Stomach (tissue), 9 donors: ENCODE measurements around the gene TCP11. TPM values are rescaled to one million over a fixed set of nuclear protein-coding genes. Genes with fewer than 3 reads are reported as not detected.
A peak's percentile ranks its signal among the peaks of the same experiment; 100 is the strongest.
"Not testable (repeated sequence)": the region's sequence is repeated elsewhere in the genome, so short reads cannot be mapped to it uniquely, and the experiment has no call there.

Experiments
- DNase-seq, 2 donors: peaks; one replicate each; pipeline versions ENCODE4 v3.0.0 to v3.0.0-alpha.2; 2013 to 2019
- H3K27ac ChIP-seq, 5 donors: fragments of 200-600 bp in 4 of 5; sonication (generic) in 4 of 5; one replicate each; pipeline ENCODE4 v1.5.1; 2013 to 2019; ENCODE audit warnings: mild to moderate bottlenecking in 1 of 5, moderate library complexity in 1 of 5
- H3K27me3 ChIP-seq, 3 donors: fragments of 200-600 bp; sonication (generic); one replicate each; pipeline ENCODE4 v1.5.1; 2017 to 2019; ENCODE audit warnings: mixed run types in 1 of 3
- H3K36me3 ChIP-seq, 4 donors: fragments of 200-600 bp; sonication (generic); 1 replicate in 3 of 4; 2 replicates in 1 of 4; pipeline ENCODE4 v1.5.1; 2016 to 2019
- H3K4me1 ChIP-seq, 4 donors: fragments of 200-600 bp; sonication (generic); one replicate each; pipeline ENCODE4 v1.5.1; 2016 to 2019
- H3K4me3 ChIP-seq, 4 donors: fragments of 200-600 bp; sonication (generic) in 3 of 4; one replicate each; pipeline ENCODE4 v1.5.1; 2016 to 2019; ENCODE audit warnings: mild to moderate bottlenecking in 1 of 4
- H3K9me3 ChIP-seq, 4 donors: fragments of 200-600 bp; sonication (generic); one replicate each; pipeline ENCODE4 v1.5.1; 2016 to 2019
- CTCF ChIP-seq, 7 experiments: fragments of 450-650 bp in 4 of 7; fragments of 200-600 bp in 3 of 7; sonication (generic) in 3 of 7; IDR thresholded peaks; one replicate each; pipeline ENCODE4 v1.5.1; 2016 to 2019; ENCODE audit warnings: antibody characterized with exemption in 7 of 7, control low read depth in 2 of 7, mild to moderate bottlenecking in 1 of 7
- EP300 ChIP-seq: sonication (generic); formaldehyde crosslinking; IDR thresholded peaks from one replicate; pipeline ENCODE4 v1.6.1; 2017; ENCODE audit warnings: antibody characterized with exemption
- POLR2A ChIP-seq, 4 donors: fragments of 450-650 bp; IDR thresholded peaks; one replicate each; pipeline ENCODE4 v1.6.1; 2016; ENCODE audit warnings: antibody characterized with exemption in 4 of 4, control low read depth in 2 of 4, mild to moderate bottlenecking in 1 of 4, moderate library complexity in 1 of 4
- POLR2AphosphoS5 ChIP-seq, 3 donors: sonication (generic); formaldehyde crosslinking; IDR thresholded peaks; one replicate each; pipeline ENCODE4 v1.6.1; 2016; ENCODE audit warnings: antibody characterized with exemption in 3 of 3
- WGBS, 5 donors: extraction: QIAGEN DNeasy Blood & Tissue Kit in 3 of 5; methylation state at CpG; one replicate each; pipeline versions ENCODE4 v1.1.5 to v1.1.7; 2013 to 2018; 5-methylcytosine and 5-hydroxymethylcytosine counted together
- intact Hi-C: fragments of 100-400 bp; cut with DNase I; formaldehyde crosslinking; loops from one replicate; pipeline ENCODE4 v1.15.1; 2023; ENCODE audit warnings: low total_unique reads
- polyA plus RNA-seq, 3 donors: library from polyadenylated mRNA; stranded (reverse); fragments of 200-250 nt; gene quantifications; one replicate each; pipeline ENCODE4 v1.2.3, GENCODE V29; 2013
- total RNA-seq, 5 donors: library from RNA; depleted of rRNA; stranded (reverse); fragments of >200 nt; gene quantifications; one replicate each; pipeline versions ENCODE4 v1.1.0 to v1.2.3, GENCODE V29; 2014 to 2016
- donor health status: healthy with polysubstance abuse.
- donor health status: Bipolar disorder and iron deficiency.
- donor health status: healthy.

TCP11 gene
- total and polyA plus RNA-seq, 8 donors, result 0.25 to 0.73 TPM; not detected in 6

- H3K36me3 ChIP-seq, result no peaks in the 10 kb centered on the region
- TF ChIP-seq POLR2A (IDR thresholded peaks at IDR 0.05) (no peak), CTCF (IDR thresholded peaks at IDR 0.05) (no peak), EP300 (no peak), POLR2AphosphoS5 (IDR thresholded peaks at IDR 0.05) (no peak)
- no peak for DNase-seq
- H3K27me3 ChIP-seq, result no peaks in the 10 kb centered on the region
- H3K27ac ChIP-seq, result no peak overlapping the region
- no peaks in the 10 kb centered on the region for H3K4me1 ChIP-seq
- H3K4me3 ChIP-seq, result no peak overlapping the region
- 78 to 95% (median 85%) methylated on average over 2 of the region's 2 CpGs for WGBS, 5 donors
- peaks cover 0 to 4% (median 2%) of the 10 kb centered on the region in 4 donors for H3K9me3 ChIP-seq
- intact Hi-C loops, result no loop called here
These were observed 20.4 kb downstream of the TCP11 start for GRCh38 chr6:35120746-35121145.

GRCh38 chr6:35108309-35108885 lies 32.7 kb downstream of the TCP11 start:
- no peaks in the 10 kb centered on the region for H3K36me3 ChIP-seq
- H3K27ac ChIP-seq, result no peak overlapping the region
- H3K27me3 ChIP-seq, result no peaks in the 10 kb centered on the region
- peaks cover 0 to 12% (median 0%) of the 10 kb centered on the region in 4 donors for H3K4me1 ChIP-seq
- DNase-seq, result no peak
- H3K9me3 ChIP-seq, result peaks cover 0 to 10% (median 4%) of the 10 kb centered on the region in 4 donors
- TF ChIP-seq CTCF (IDR thresholded peaks at IDR 0.05) (no peak), POLR2AphosphoS5 (IDR thresholded peaks at IDR 0.05) (no peak), EP300 (no peak), POLR2A (IDR thresholded peaks at IDR 0.05) (no peak)
- intact Hi-C loops, result no loop called here
- WGBS, 5 donors, result 86 to 99% (median 88%) methylated on average over 2 of the region's 2 CpGs
- no peak overlapping the region for H3K4me3 ChIP-seq

- peaks cover 0 to 10% (median 4%) of the 10 kb centered on the region in 4 donors for H3K9me3 ChIP-seq
- H3K4me3 ChIP-seq, H3K27me3 ChIP-seq, H3K36me3 ChIP-seq, H3K27ac ChIP-seq, intact Hi-C loops: not testable (repeated sequence)
- H3K4me1 ChIP-seq, result peaks cover 0 to 12% (median 0%) of the 10 kb centered on the region in 4 donors
- peak in 1 of 2 donors; percentile 39 for DNase-seq
- WGBS, 5 donors, result 20 to 50% (median 41%) methylated on average over 5 of the region's 5 CpGs
These were observed 33.4 kb downstream of the TCP11 start for GRCh38 chr6:35107761-35108160.

- intact Hi-C loops, H3K27me3 ChIP-seq, H3K9me3 ChIP-seq, DNase-seq, H3K27ac ChIP-seq, H3K36me3 ChIP-seq, H3K4me3 ChIP-seq: not testable (repeated sequence)
- peaks cover 0 to 12% (median 0%) of the 10 kb centered on the region in 4 donors for H3K4me1 ChIP-seq
- 68 to 80% (median 77%) methylated on average over 8 of the region's 8 CpGs for WGBS, 5 donors
These were observed 33.9 kb downstream of the TCP11 start for GRCh38 chr6:35107208-35107607.

GRCh38 chr6:35106061-35106460 lies 35.1 kb downstream of the TCP11 start:
- intact Hi-C loops, H3K9me3 ChIP-seq, H3K27me3 ChIP-seq, H3K27ac ChIP-seq, DNase-seq, H3K36me3 ChIP-seq, H3K4me3 ChIP-seq: not testable (repeated sequence)
- peaks cover 0 to 12% (median 0%) of the 10 kb centered on the region in 4 donors for H3K4me1 ChIP-seq
- WGBS, 5 donors, result 82 to 92% (median 90%) methylated on average over 6 of the region's 6 CpGs

GRCh38 chr6:35105078-35105477 lies 36.1 kb downstream of the TCP11 start:
- H3K36me3 ChIP-seq, result no peaks in the 10 kb centered on the region

More at GRCh38 chr6:35105078-35105477, 36.1 kb downstream of the TCP11 start:
- TF ChIP-seq EP300, result no peak
- TF ChIP-seq POLR2A (IDR thresholded peaks at IDR 0.05), result no peak
- TF ChIP-seq CTCF (IDR thresholded peaks at IDR 0.05), result no peak
- no peak for TF ChIP-seq POLR2AphosphoS5 (IDR thresholded peaks at IDR 0.05)
- intact Hi-C loops, result no loop called here
- Histone ChIP-seq H3K4me3 (no peak overlapping the region), H3K27ac (no peak overlapping the region), H3K27me3 (no peaks in the 10 kb centered on the region), H3K9me3 (peaks cover 0 to 8% (median 0%) of the 10 kb centered on the region in 4 donors), H3K4me1 (peaks cover 0 to 12% (median 0%) of the 10 kb centered on the region in 4 donors)
- WGBS, 5 donors, result 90 to 99% (median 96%) methylated on average over 3 of the region's 3 CpGs
- DNase-seq, result no peak
